ENCODE data around the gene DIAPH2.

DNA sequence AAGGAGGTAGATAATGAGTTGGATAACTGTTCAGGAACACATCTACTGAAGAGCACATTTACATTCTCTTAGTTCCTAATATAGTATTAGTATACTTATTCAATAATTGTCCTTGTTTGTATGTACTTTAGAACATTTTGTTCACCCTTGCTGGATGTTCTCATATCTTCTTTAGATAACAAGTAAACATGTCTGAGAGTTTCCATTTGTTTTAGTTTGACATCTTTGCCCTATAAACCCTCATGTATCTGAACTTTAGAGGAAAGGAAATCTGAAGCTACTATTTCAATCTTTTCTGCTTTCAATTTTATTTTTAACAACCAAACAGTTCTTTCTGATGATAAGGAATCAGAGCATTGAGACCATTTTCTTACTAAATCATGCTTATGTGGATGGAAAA lies 717.7 kb downstream of the DIAPH2 start:
- TF ChIP-seq CTCF (conservative IDR thresholded peaks at IDR 0.05; ENCODE audit: low read length) (no peak), EZH2phosphoT487 (IDR thresholded peaks at IDR 0.05; ENCODE audit: borderline replicate concordance) (no peak)
